K562 (cell line): Measurements from ENCODE around the gene NDUFB7. TPM values are rescaled to one million over a fixed set of nuclear protein-coding genes. Genes with fewer than 3 reads are reported as not detected.

Experiments used
- ATAC-seq: fragments of 200-7000 bp; cut with Tn5 transposase; 3 replicates; pipeline ENCODE4 v1.9.1; 2020; ENCODE audit warnings: moderate library complexity
- BruUV-seq: library from RNA; stranded (reverse); fragments of 400-500 nt; replicated peaks from 2 replicates; lab custom pipeline; 2021; lab: Mats Ljungman, UMichigan
- CTCF ChIA-PET: fragments of 300-600 bp; formaldehyde crosslinking; extraction: SDS; loops from one replicate; lab custom pipeline; 2021; ENCODE audit warnings: low intra/inter-chr PET ratio; lab: Yijun Ruan, JAX
- POLR2A ChIA-PET: fragments of 300-600, 350-650 bp; sonication (Branson Sonifier 250); formaldehyde crosslinking; extraction: SDS; loops from one replicate; lab custom pipeline; 2021; ENCODE audit warnings: antibody characterized with exemption, inconsistent platforms; lab: Yijun Ruan, JAX
- DNase-seq, 4 experiments: peaks; one replicate each; pipeline versions ENCODE4 v3.0.0 to v3.0.0-alpha.2; 2011 to 2018; ENCODE audit warnings: low spot score in 3 of 4, mixed read lengths in 3 of 4; ENCODE audit errors: extremely low read depth in 1 of 4
- FAIRE-seq: peaks from 2 replicates; lab custom pipeline; 2011; peaks lifted over from hg19 to GRCh38; lab: Jason Lieb, UNC
- H2AFZ ChIP-seq: 2 replicates; pipeline ENCODE4 v1.6.0; 2011; ENCODE audit warnings: low read depth, low read length, control low read depth, inconsistent platforms
- H3K27ac ChIP-seq: fragments of 200-600 bp; 3 replicates; pipeline ENCODE4 v1.8.0; 2011; ENCODE audit warnings: low read depth, mild to moderate bottlenecking, control low read depth, inconsistent platforms, low read length, moderate library complexity, mixed read lengths; ENCODE audit errors: extremely low read depth
- H3K27me3 ChIP-seq, 2 experiments: fragments of 300-600 bp in 1 of 2; 2 replicates in 1 of 2; 3 replicates in 1 of 2; pipeline versions ENCODE4 v1.6.0 to v1.8.0; 2011; ENCODE audit warnings: inconsistent platforms in 2 of 2, low read length in 2 of 2, mild to moderate bottlenecking in 1 of 2, mixed read lengths in 1 of 2, moderate library complexity in 1 of 2; ENCODE audit not compliant: control insufficient read depth in 2 of 2, insufficient read depth in 2 of 2
- H3K36me3 ChIP-seq: fragments of 300-600 bp; 3 replicates; pipeline ENCODE4 v1.8.0; 2011; ENCODE audit warnings: mild to moderate bottlenecking, low read length, inconsistent platforms; ENCODE audit not compliant: control insufficient read depth, insufficient read depth
- H3K4me1 ChIP-seq, 2 experiments: fragments of 200-600 bp in 1 of 2; replicated peaks in 1 of 2; 2 replicates in 1 of 2; 3 replicates in 1 of 2; pipeline versions ENCODE4 v1.5.1 to v1.8.0; 2011; ENCODE audit warnings: inconsistent platforms in 2 of 2, low read length in 2 of 2, mild to moderate bottlenecking in 1 of 2, mixed read lengths in 1 of 2, moderate library complexity in 1 of 2; ENCODE audit not compliant: control insufficient read depth in 2 of 2, insufficient read depth in 2 of 2
- H3K4me2 ChIP-seq: 2 replicates; pipeline ENCODE4 v1.6.1; 2011; ENCODE audit warnings: low read length, control low read depth, inconsistent platforms, mixed read lengths; ENCODE audit not compliant: insufficient read depth
- H3K4me3 ChIP-seq: fragments of 200-600 bp; sonication (generic), shearing (Covaris generic); 2 replicates; pipeline ENCODE4 v1.5.1; 2016; ENCODE audit warnings: control low read depth, inconsistent platforms
- H3K79me2 ChIP-seq: fragments of 200-600 bp; 3 replicates; pipeline ENCODE4 v1.8.0; 2011; ENCODE audit warnings: low read length, inconsistent platforms; ENCODE audit not compliant: control insufficient read depth, insufficient read depth
- H3K9ac ChIP-seq, 2 experiments: 2 replicates each; pipeline versions ENCODE4 v1.6.0 to v1.6.1; 2011; ENCODE audit warnings: low read depth in 2 of 2, low read length in 2 of 2, control low read depth in 1 of 2, inconsistent platforms in 1 of 2, mild to moderate bottlenecking in 1 of 2, mixed read lengths in 1 of 2; ENCODE audit not compliant: insufficient read depth in 1 of 2
- H3K9me1 ChIP-seq: one replicate; pipeline ENCODE4 v1.6.0; 2011; ENCODE audit warnings: inconsistent platforms, mild to moderate bottlenecking, low read length, moderate library complexity; ENCODE audit not compliant: control insufficient read depth, insufficient read depth
- H3K9me3 ChIP-seq: replicated peaks from 2 replicates; pipeline ENCODE4 v1.5.1; 2011; ENCODE audit warnings: low read depth, low read length, inconsistent platforms; ENCODE audit not compliant: control insufficient read depth, insufficient read depth
- H4K20me1 ChIP-seq: replicated peaks from 2 replicates; pipeline ENCODE4 v1.6.1; 2011; ENCODE audit warnings: low read length, inconsistent platforms, mixed read lengths; ENCODE audit not compliant: control insufficient read depth, insufficient read depth
- CBX5 ChIP-seq: IDR thresholded peaks from 2 replicates; pipeline ENCODE4 v1.6.1; 2014; ENCODE audit warnings: low read depth, borderline replicate concordance
- GTF2F1 ChIP-seq: IDR thresholded peaks from 2 replicates; pipeline ENCODE4 v1.6.1; 2011; ENCODE audit warnings: low read depth, low read length, improper control_type of control experiment
- HNRNPK ChIP-seq: fragments of 200-400 bp; formaldehyde crosslinking; IDR thresholded peaks from one replicate; pipeline ENCODE4 v1.6.1; 2018; ENCODE audit warnings: mild to moderate bottlenecking, low read depth, low read length; ENCODE audit not compliant: poor library complexity, severe bottlenecking
- NFIC ChIP-seq: fragments of 450-650 bp; IDR thresholded peaks from 2 replicates; pipeline ENCODE4 v1.6.1; 2017; ENCODE audit warnings: mild to moderate bottlenecking, inconsistent platforms
- TAF9B ChIP-seq: fragments of 450-650 bp; IDR thresholded peaks from 2 replicates; pipeline ENCODE4 v1.6.1; 2018; ENCODE audit warnings: mild to moderate bottlenecking; ENCODE audit not compliant: partially characterized antibody
- WGBS: fragments of 100-300 bp; shearing (Covaris generic); methylation state at CpG from one replicate; pipeline ENCODE4 v1.1.6; 2016; ENCODE audit warnings: low coverage, mixed read lengths; ENCODE audit not compliant: insufficient coverage; ENCODE audit errors: missing lambda C conversion rate; 5-methylcytosine and 5-hydroxymethylcytosine counted together
- in situ Hi-C: fragments of 300-500 bp; cut with MboI; formaldehyde crosslinking; loops from 4 replicates; pipeline ENCODE4 v1.15.0; 2018; ENCODE audit warnings: inconsistent platforms, mixed read lengths
- intact Hi-C: fragments of 100-400 bp; cut with micrococcal nuclease; formaldehyde crosslinking; loops from 2 replicates; pipeline ENCODE4 v1.14.2; 2022
- polyA plus RNA-seq, 8 experiments: library from polyadenylated mRNA; depleted of rRNA in 4 of 8; stranded (reverse) in 5 of 8; unstranded in 3 of 8; fragments of >200 nt; fragmentation: Nextera tagmentation in 2 of 8; fragmentation: Illumina TruSeq in 1 of 8; extraction: Ambion mirVana in 2 of 8; extraction: Trizol in 1 of 8; gene quantifications; 2 replicates each; pipeline versions ENCODE4 v1.2.1 to v1.2.3, GENCODE V29; 2011 to 2014; ENCODE audit warnings: inconsistent platforms in 1 of 8, missing spikeins in 1 of 8
- total RNA-seq, 7 experiments: library from RNA; depleted of rRNA in 6 of 7; stranded (reverse); fragments of >200 nt in 6 of 7; fragmentation: Illumina TruSeq in 2 of 7; extraction: Trizol in 2 of 7; gene quantifications; 2 replicates each; pipeline versions ENCODE4 v1.2.1 to v1.2.3, GENCODE V29; 2011 to 2021; ENCODE audit warnings: low replicate concordance in 1 of 7
- TF ChIP-seq, protein P1 (sequence below): sonication (generic); formaldehyde crosslinking; IDR thresholded peaks from 2 replicates; pipeline ENCODE4 v1.8.1; 2023; ENCODE audit warnings: mild to moderate bottlenecking, missing genetic modification reagents
- TF ChIP-seq, protein P2 (sequence below): sonication (generic); formaldehyde crosslinking; IDR thresholded peaks from 2 replicates; pipeline ENCODE4 v1.8.1; 2023; ENCODE audit warnings: mild to moderate bottlenecking, missing genetic modification reagents

NDUFB7 gene
- total and polyA plus RNA-seq, 9 of the 15 experiments (the other 6 are each of a cell fraction or from before 2014, with no cell fraction given), result 14.9 to 842 (median 137) TPM

DNA sequence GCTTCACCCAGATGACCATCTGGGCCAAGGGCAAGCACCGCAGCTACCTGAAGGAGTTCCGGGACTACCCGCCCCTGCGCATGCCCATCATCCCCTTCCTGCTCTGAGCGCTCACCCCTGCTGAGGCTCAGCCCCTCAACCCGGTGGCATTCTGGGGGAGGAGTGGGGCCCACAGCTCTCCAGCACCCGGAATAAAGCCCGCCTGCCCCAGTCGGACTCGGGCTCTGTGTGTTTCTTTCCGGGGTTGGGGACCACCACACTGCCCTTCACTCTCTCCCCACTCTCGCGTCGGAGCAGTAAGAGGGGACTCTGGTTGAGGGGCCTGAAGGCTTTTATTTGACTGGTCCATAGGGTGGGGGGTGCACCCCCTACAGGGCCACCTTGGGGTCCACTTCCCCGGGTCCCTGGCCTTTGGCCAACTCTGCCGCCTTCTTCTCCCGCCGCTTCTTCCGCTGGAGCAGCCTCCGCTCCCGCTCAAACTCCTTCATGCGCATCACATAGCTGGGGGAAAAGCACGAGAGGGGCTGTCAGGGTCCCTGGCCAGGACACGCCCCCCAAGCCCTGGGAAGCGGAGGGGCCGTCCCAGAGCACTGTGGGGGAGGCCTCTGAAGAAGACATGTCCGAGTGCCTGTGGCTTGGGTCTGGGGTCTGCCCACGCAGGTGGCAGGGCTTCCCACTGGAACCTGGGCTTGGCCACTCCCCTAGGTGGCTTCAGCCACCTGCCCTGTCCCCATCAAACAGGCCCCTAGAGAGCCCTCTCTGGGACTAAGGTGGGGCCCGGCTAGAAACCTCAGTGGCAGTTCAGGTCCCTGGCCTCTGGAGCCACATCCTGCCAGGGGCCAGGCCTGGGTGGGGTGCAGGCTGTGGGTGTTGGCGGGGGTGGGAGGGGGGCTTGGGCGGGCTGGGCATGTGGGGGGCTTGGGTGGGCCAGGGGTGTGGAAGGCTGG is 5.8 kb downstream of the NDUFB7 start:
- DNase-seq, result no peak
- Histone ChIP-seq H3K79me2 (peaks cover 31% of the 10 kb centered on the region), H3K4me2 (no peak overlapping the region), H4K20me1 (0 out of 2 replicates have a peak, but pooled peaks cover 9% of the 10 kb centered on the region), H2AFZ (no peak overlapping the region), H3K36me3 (peaks cover 62% of the 10 kb centered on the region; the same call in 2 of the 3 replicates), H3K4me3 (no peak overlapping the region), H3K27me3 (no peaks in the 10 kb centered on the region), H3K4me1 (peaks cover 14 to 84% of the 10 kb centered on the region in 2 experiments; a peak in 4 of 5 replicates), H3K9me3 (no peaks in the 10 kb centered on the region), H3K9me1 (peaks cover 8% of the 10 kb centered on the region), H3K27ac (no peak overlapping the region), H3K9ac (no peak overlapping the region)
- no peak for FAIRE-seq
- ChIA-PET CTCF (no interaction called here), POLR2A (interaction anchor here (0.6 to 0.7 kb wide), 2 partner anchors 12 to 386 kb away, joined by 3 read pairs; no protein-coding TSS in a partner anchor)
- WGBS, result 92% methylated on average over 21 of the region's 31 CpGs
- BruUV-seq, result no TSS peak
- intact Hi-C loops, result no loop called here
- no peak for ATAC-seq
- TF ChIP-seq TAF9B, result no peak
- TF ChIP-seq, protein P1, sequence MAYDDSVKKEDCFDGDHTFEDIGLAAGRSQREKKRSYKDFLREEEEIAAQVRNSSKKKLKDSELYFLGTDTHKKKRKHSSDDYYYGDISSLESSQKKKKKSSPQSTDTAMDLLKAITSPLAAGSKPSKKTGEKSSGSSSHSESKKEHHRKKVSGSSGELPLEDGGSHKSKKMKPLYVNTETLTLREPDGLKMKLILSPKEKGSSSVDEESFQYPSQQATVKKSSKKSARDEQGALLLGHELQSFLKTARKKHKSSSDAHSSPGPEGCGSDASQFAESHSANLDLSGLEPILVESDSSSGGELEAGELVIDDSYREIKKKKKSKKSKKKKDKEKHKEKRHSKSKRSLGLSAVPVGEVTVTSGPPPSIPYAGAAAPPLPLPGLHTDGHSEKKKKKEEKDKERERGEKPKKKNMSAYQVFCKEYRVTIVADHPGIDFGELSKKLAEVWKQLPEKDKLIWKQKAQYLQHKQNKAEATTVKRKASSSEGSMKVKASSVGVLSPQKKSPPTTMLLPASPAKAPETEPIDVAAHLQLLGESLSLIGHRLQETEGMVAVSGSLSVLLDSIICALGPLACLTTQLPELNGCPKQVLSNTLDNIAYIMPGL (CRISPR knock-in tag), result no peak
- no peak for TF ChIP-seq GTF2F1
- TF ChIP-seq, protein P2, sequence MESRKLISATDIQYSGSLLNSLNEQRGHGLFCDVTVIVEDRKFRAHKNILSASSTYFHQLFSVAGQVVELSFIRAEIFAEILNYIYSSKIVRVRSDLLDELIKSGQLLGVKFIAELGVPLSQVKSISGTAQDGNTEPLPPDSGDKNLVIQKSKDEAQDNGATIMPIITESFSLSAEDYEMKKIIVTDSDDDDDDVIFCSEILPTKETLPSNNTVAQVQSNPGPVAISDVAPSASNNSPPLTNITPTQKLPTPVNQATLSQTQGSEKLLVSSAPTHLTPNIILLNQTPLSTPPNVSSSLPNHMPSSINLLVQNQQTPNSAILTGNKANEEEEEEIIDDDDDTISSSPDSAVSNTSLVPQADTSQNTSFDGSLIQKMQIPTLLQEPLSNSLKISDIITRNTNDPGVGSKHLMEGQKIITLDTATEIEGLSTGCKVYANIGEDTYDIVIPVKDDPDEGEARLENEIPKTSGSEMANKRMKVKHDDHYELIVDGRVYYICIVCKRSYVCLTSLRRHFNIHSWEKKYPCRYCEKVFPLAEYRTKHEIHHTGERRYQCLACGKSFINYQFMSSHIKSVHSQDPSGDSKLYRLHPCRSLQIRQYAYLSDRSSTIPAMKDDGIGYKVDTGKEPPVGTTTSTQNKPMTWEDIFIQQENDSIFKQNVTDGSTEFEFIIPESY, result peak; percentile 40; the same call in 1 of the 2 replicates
- no peak for TF ChIP-seq HNRNPK
- TF ChIP-seq NFIC, result peak; percentile 71
- no peak for TF ChIP-seq CBX5
- in situ Hi-C loops, result no loop called here
